ENCODE measurements around the gene ZNF524.

ZNF524 gene

DNA sequence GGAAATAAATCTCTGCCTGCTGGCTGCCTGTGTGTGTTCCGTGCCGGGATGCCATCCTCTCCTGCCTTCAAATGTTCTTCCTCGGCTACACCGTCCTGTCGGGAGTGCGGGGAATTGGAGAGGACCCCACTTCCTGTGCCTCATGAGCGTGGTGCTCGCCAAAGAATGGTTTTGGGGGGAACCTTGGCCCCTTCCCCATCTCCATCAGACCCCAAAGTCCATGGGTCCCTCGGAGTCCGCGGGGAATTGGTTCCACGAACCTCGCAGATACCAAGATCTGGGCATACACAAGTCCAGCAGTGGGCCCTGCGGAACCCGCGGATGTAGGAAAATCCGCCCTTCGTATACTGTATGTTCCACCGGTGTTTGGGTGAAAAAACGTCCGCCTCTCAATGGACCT, 3.0 kb downstream of the ZNF524 start:
- DNase-seq = no peak

DNA sequence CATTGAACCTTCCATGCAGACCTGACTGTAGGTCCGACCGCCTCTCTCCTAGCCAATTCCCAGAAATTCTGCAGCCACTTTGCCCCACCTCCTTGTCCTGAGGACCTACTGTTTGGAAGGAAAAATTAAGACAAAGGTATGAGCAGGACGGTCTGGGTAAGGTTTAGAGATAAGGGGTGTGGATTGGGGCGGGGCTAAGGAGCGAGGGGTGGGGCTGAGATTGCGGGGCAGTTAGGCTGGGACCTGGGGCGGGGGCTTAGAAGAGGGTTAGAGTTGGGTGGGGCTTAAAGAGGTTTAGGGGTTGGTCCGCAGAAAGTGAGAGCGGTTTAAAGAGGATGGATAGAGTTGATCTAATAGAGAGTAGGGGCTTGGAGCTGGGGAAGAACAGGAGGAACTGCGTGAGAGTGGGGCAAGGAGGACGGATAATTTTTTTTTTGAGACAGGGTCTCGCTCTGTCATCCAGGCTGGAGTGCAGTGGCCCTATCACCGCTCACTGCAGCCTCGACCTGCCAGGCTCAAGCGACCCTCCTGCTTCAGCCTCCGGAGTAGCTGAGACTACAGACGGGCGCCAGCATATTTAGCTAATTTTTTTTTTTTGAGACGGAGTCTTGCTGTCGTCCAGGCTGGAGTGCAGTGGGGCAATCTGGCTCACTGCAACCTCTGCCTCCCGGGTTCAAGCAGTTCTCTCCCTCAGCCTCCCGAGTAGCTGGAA, 3.6 kb downstream of the ZNF524 start:
- no peak for DNase-seq

DNA sequence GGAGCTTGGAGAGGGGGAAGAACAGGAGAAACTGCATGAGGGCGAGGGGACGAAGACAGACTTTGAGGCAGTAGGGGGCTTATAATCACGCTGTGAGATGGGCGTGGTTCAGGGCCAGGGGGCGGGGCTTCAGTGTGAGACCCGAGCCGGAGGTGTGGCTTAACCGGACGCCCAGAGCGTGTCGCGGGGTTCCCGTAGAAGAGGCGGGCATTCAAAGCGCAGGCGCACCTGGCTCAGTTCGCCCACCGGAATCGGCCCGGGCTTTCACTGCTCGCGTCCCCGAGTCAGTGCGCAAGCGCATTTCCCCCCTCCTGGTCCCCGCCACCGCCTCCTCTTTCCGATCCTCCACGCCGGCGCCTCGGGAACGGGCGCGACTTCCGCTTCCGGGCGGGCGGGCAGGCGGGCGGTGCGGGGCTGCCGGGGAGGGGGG, 5.1 kb downstream of the ZNF524 start:
- DNase-seq = peak; percentile 99

DNA sequence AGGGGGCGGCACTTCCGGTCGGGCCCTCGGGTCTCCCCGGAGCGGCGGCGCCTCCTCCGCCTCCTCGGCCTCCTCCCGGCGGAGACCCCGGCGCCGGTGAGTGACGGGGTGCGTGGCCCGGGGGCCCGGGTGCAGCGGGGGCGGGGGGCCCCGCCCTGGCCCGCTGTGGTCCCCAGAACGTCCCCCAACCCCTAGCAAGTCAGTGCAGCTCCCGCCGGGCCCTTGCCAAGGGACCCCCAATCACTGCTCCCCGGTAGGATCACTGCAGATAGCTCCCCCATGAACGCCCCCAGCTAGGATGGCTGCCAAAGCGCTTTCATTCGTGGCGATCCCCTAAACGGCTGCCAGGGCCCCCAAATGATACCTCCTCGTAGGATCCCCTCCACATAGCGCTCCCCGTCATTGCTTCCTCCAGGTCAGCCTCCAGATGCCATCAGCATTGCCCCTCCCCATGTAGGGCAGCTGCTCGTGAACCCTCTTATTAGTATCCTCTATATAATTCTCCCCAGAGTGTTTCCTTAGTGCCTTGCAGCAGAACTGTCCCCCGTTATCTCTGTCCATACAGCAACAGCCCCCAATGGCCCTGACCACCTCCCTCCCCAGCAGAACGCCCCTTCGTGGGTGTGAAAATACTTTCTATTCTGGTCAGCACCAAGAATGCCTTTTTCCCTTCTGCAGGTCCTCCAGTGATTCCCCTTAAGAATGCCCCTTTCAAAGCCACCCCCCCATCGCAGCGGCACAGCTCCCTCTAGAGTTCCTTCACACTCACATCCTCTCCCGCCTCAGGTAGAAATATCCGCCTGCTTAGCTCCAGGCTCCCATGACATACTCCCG, 5.8 kb downstream of the ZNF524 start, which contains the start of gene ZNF865:
Gene ZNF865, plus strand, starts transcription at position 11 of the 834 bp plus-strand sequence. CDS start 7,972 bp downstream, outside the sequence.
- DNase-seq = peak; percentile 89

- DNase-seq = no peak
Observed at GRCh38 chr19:55606471-55606787, 6.3 kb downstream of the ZNF524 start.

GRCh38 chr19:55606817-55607216, 6.7 kb downstream of the ZNF524 start:
- no peak for DNase-seq

DNA sequence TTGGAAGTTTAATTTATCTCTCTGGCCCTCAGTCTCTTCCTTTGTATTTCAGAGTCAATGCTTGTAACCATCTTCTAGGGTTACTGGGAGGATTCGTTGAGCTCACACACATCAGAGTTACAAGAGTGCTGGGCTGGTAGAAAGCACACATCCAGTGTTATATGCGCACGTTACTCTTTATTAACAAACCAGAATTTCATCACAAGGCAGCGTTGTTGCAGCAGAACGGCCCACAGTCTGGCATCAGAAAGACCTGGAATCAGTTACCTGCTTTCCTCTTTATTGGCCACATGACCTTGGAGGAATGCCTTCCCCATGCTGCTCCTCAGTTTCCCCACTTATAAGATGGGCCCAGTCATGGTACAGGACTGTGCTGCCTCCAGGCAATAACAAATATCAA, 9.2 kb downstream of the ZNF524 start:
- DNase-seq = no peak

DNA sequence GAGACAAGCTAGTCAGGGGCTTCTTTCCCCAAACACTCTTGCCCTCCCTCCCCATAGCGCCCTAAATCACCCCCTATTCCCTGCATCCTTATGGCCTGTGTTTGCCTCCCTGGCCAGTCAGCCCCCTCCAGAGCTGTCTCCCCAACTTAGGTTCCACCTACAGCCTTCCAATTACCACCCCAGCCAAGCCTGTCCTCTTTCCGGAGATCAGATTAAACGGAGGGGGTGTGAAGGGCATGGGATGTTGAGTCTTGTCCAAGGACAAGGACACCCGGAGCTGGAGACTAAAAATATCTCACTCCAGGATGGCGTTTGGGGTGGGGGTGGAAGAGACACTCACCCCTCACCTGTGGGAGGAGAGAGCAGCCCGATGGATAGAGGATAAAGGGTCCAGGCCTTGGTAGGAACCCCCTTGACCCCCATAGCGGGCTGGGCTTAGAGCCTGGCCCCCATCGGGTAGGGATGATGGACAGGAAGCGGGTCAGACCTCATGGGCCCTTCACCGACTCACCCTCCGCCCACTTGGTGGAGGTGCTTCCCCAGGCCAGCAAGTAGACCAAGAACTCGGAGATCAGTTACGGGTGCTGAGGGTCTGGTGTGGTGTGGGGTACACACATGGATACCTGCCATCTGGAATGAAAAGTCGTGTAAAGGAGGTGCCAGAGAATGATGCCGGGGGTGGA, 11.4 kb downstream of the ZNF524 start:
- DNase-seq = no peak

DNA sequence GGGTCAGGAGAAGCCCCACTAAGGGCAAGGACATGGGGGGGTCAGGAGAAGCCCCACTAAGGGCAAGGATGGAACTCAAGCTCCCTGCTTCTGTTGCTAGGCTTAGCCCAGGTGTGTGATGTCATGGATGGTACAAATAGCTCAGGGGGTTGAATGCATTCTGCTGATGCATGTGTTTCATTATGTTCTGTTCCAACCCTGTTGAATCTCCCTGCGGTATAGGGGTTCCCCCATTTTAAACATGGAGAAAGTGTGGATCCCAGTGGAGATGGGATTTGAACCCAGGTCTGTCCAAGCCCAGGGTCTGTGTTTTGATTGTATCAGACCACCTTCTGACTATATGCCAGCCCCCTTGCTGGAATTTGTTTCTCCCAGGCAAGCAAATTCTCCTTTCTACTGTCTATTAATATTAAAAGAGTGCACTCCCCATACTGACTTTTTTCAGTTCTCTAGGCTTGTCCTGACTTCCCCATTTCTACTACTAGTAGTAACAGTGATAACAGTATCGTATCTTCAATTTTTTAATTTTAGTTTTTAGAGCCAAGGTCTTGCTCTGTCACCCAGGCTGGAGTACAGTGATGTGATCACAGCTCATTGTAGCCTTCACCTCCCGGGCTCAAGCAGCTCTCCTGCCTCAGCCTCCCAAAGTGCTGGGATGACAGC, 12.0 kb downstream of the ZNF524 start:
- no peak for DNase-seq

GRCh38 chr19:55613396-55613795, 13.3 kb downstream of the ZNF524 start:
- DNase-seq = no peak

GRCh38 chr19:55613930-55614710, 14.0 kb downstream of the ZNF524 start:
- DNase-seq = no peak

DNA sequence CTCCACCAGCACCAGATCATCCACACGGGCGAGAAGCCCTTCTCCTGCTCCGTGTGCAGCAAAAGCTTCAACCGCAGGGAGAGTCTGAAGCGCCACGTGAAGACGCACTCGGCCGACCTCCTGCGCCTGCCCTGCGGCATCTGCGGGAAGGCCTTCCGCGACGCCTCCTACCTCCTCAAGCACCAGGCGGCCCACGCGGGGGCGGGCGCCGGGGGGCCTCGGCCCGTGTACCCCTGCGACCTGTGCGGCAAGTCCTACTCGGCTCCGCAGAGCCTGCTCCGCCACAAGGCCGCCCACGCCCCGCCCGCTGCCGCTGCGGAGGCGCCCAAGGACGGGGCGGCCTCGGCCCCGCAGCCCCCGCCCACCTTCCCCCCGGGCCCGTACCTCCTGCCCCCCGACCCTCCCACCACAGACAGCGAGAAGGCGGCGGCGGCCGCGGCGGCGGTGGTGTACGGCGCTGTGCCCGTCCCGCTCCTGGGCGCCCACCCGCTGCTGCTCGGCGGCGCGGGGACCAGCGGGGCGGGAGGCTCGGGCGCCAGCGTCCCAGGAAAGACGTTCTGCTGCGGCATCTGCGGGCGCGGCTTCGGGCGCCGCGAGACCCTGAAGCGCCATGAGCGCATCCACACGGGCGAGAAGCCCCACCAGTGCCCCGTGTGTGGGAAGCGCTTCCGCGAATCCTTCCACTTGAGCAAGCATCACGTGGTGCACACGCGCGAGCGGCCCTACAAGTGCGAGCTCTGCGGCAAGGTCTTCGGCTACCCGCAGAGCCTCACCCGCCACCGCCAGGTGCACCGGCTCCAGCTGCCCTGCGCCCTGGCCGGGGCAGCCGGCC, 14.8 kb downstream of the ZNF524 start:
- no peak for DNase-seq

DNA sequence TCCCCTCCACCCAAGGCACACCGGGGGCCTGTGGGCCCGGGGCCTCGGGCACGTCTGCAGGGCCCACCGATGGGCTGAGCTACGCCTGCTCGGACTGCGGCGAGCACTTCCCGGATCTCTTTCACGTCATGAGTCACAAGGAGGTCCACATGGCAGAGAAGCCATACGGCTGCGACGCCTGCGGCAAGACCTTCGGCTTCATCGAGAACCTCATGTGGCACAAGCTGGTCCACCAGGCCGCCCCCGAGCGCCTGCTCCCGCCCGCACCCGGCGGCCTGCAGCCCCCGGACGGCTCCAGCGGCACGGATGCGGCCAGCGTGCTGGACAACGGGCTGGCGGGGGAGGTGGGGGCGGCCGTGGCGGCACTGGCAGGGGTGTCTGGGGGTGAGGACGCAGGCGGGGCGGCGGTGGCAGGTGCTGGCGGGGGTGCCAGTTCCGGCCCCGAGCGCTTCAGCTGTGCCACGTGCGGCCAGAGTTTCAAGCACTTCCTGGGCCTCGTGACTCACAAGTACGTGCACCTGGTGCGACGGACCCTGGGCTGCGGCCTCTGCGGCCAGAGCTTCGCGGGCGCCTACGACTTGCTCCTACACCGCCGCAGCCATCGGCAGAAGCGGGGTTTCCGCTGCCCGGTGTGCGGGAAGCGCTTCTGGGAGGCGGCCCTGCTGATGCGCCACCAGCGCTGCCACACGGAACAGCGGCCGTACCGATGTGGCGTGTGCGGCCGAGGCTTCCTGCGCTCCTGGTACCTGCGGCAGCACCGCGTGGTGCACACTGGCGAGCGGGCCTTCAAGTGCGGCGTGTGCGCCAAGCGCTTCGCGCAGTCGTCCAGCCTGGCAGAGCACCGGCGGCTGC, 15.7 kb downstream of the ZNF524 start:
- DNase-seq = no peak

DNA sequence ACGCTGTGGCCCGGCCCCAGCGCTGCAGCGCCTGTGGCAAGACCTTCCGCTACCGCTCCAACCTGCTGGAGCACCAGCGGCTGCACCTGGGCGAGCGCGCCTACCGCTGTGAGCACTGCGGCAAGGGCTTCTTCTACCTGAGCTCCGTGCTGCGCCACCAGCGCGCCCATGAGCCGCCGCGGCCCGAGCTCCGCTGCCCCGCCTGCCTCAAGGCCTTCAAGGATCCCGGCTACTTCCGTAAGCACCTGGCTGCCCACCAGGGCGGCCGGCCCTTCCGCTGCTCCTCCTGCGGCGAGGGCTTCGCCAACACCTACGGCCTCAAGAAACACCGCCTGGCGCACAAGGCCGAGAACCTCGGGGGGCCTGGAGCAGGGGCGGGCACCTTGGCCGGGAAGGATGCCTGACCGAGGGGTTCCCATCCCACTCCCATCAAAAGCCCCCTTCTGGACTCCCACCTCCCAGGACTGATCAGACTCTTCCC, 16.3 kb downstream of the ZNF524 start:
- DNase-seq = no peak

DNA sequence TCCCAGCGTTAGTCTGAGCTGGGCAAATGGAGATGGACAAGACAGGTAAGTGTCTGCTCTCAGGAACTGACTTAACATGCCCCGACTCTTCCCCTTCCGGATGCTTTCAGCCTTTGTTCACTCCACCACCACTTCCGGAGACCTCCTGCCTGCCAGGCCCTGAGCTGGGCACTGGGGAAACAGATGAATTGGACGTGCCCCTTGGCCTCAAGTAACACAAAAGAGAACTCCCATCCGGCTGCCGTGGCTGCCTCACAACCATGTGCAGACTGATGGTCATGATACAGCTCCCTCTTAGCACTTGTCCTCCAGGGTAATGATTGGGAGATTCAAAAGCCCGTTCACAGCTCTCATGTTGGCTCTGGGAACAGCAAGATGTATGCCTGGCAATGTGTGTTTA, 17.3 kb downstream of the ZNF524 start:
- no peak for DNase-seq

GRCh38 chr19:55618426-55618825, 18.3 kb downstream of the ZNF524 start:
- no peak for DNase-seq

- no peak for DNase-seq
Observed at GRCh38 chr19:55619286-55619685, 19.2 kb downstream of the ZNF524 start.

DNA sequence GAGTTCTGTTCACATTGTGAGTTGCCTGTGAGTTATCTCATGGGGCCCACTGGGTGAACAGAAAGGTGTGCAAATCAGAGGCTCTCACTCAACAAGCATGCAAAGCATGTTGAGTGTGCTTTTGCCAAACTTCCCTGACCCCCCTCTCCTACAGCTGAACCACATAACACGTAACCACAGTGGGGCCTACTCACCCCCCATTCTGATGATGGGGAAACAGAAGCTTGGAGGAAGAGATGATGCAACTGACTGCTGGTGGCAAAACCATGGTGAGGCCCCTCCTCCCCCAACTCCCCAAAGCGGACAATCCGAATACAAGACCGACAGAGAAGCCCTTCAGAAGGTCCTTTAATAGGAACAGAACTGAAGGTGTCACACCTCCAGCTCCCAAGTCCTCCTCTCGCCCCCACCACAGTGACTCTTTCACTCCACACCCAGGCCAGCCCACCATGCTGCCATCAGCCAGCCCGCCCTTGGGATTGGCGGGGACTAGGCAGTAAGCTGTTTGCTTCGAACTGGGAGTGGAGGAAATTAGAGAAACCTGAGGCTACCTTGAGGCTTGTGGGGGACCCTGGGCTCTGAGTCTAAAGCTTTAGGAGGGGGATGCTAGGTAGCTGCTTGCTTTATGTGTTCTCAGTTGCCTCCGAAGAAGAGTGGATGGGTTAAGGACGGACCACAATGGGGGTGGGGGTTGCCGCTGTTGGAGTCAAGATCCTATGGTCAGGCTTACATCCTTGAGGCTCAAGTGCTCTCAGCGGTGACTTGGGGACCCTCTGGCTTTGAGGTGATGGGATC, 20.5 kb downstream of the ZNF524 start:
- DNase-seq = no peak

- no peak for DNase-seq
Observed at GRCh38 chr19:55621205-55621672, 21.2 kb downstream of the ZNF524 start.

Data from activated effector memory CD4-positive, alpha-beta T cell treated with anti-CD3 and anti-CD28 coated beads, Interleukin-2, amount 50 U/mL, for 16 hours (primary cell).